Subcutaneous abdominal adipose tissue (tissue), 5 donors: ENCODE results near the gene PROK1.

ENCODE experiments used
- H3K27ac ChIP-seq: one replicate; pipeline ENCODE4 v1.7.0; 2013; ENCODE audit warnings: low read depth, mild to moderate bottlenecking, inconsistent platforms, low read length, moderate library complexity
- H3K27me3 ChIP-seq, 5 donors: one replicate each; pipeline ENCODE4 v1.7.0; 2013; ENCODE audit warnings: low read length in 5 of 5, inconsistent platforms in 1 of 5; ENCODE audit not compliant: control insufficient read depth in 5 of 5, insufficient read depth in 4 of 5
- H3K36me3 ChIP-seq, 5 donors: one replicate each; pipeline ENCODE4 v1.7.0; 2013; ENCODE audit warnings: low read length in 5 of 5; ENCODE audit not compliant: control insufficient read depth in 5 of 5, insufficient read depth in 5 of 5
- H3K4me1 ChIP-seq, 5 donors: one replicate each; pipeline ENCODE4 v1.7.0; 2013; ENCODE audit warnings: low read length in 5 of 5, mild to moderate bottlenecking in 3 of 5, moderate library complexity in 1 of 5; ENCODE audit not compliant: control insufficient read depth in 5 of 5, insufficient read depth in 5 of 5
- H3K4me3 ChIP-seq, 5 donors: one replicate each; pipeline ENCODE4 v1.7.0; 2013; ENCODE audit warnings: low read length in 5 of 5, low read depth in 1 of 5
- H3K9ac ChIP-seq, 5 donors: one replicate each; pipeline ENCODE4 v1.7.0; 2013; ENCODE audit warnings: low read length in 5 of 5, mild to moderate bottlenecking in 4 of 5, moderate library complexity in 3 of 5
- H3K9me3 ChIP-seq, 5 donors: one replicate each; pipeline ENCODE4 v1.7.0; 2013; ENCODE audit warnings: low read length in 5 of 5; ENCODE audit not compliant: control insufficient read depth in 5 of 5
- donor health status: healthy.
- donor health status: healthy.
- donor health status: healthy.
- donor health status: healthy.
- donor health status: healthy.

PROK1 gene

GRCh38 chr1:110444561-110444960 is 6.4 kb upstream of the PROK1 start:
- Histone ChIP-seq H3K9ac (no peak overlapping the region), H3K4me1 (peaks cover 0 to 21% (median 11%) of the 10 kb centered on the region in 5 donors), H3K9me3 (no peaks in the 10 kb centered on the region)

GRCh38 chr1:110449661-110450651 is 993 bp upstream of the PROK1 start:
- H3K9me3 ChIP-seq, result no peaks in the 10 kb centered on the region

More at GRCh38 chr1:110444561-110444960, 6.4 kb upstream of the PROK1 start:
- H3K27me3 ChIP-seq, result no peaks in the 10 kb centered on the region
- H3K4me3 ChIP-seq, result no peak overlapping the region
- H3K36me3 ChIP-seq, result no peaks in the 10 kb centered on the region
- no peak overlapping the region for H3K27ac ChIP-seq

GRCh38 chr1:110452330-110452729 is 1.4 kb downstream of the PROK1 start:
- Histone ChIP-seq H3K4me3 (no peak overlapping the region), H3K9me3 (no peaks in the 10 kb centered on the region), H3K36me3 (no peaks in the 10 kb centered on the region), H3K9ac (no peak overlapping the region), H3K27ac (no peak overlapping the region), H3K27me3 (peaks cover 0 to 3% (median 0%) of the 10 kb centered on the region in 5 donors), H3K4me1 (peaks cover 0 to 28% (median 20%) of the 10 kb centered on the region in 5 donors)

More at GRCh38 chr1:110449661-110450651, 993 bp upstream of the PROK1 start:
- Histone ChIP-seq H3K4me3 (no peak overlapping the region), H3K36me3 (no peaks in the 10 kb centered on the region), H3K4me1 (peaks cover 0 to 28% (median 20%) of the 10 kb centered on the region in 5 donors), H3K9ac (peak overlapping the region in 1 of 5 donors; percentile 11), H3K27ac (no peak overlapping the region), H3K27me3 (peaks cover 0 to 3% (median 0%) of the 10 kb centered on the region in 5 donors)

GRCh38 chr1:110453829-110454228 is 2.9 kb downstream of the PROK1 start:
- Histone ChIP-seq H3K4me1 (peaks cover 0 to 28% (median 20%) of the 10 kb centered on the region in 5 donors), H3K36me3 (no peaks in the 10 kb centered on the region), H3K27ac (no peak overlapping the region), H3K9me3 (no peaks in the 10 kb centered on the region), H3K9ac (no peak overlapping the region), H3K27me3 (peaks cover 0 to 3% (median 0%) of the 10 kb centered on the region in 5 donors), H3K4me3 (no peak overlapping the region)

- Histone ChIP-seq H3K27ac (no peak overlapping the region), H3K9ac (no peak overlapping the region), H3K27me3 (peaks cover 0 to 3% (median 0%) of the 10 kb centered on the region in 5 donors), H3K4me1 (peaks cover 0 to 28% (median 20%) of the 10 kb centered on the region in 5 donors), H3K4me3 (no peak overlapping the region), H3K9me3 (no peaks in the 10 kb centered on the region), H3K36me3 (no peaks in the 10 kb centered on the region)
Measured at GRCh38 chr1:110454328-110454727, 3.4 kb downstream of the PROK1 start.

GRCh38 chr1:110455151-110455550 is 4.2 kb downstream of the PROK1 start:
- Histone ChIP-seq H3K9me3 (no peaks in the 10 kb centered on the region), H3K4me1 (peaks cover 0 to 22% (median 18%) of the 10 kb centered on the region in 5 donors), H3K9ac (no peak overlapping the region), H3K27me3 (peaks cover 0 to 3% (median 0%) of the 10 kb centered on the region in 5 donors), H3K27ac (no peak overlapping the region), H3K36me3 (no peaks in the 10 kb centered on the region), H3K4me3 (no peak overlapping the region)

GRCh38 chr1:110457206-110457605 is 6.3 kb downstream of the PROK1 start:
- no peak overlapping the region for H3K9ac ChIP-seq
- no peaks in the 10 kb centered on the region for H3K36me3 ChIP-seq
- H3K27ac ChIP-seq, result no peak overlapping the region
- no peaks in the 10 kb centered on the region for H3K9me3 ChIP-seq
- H3K27me3 ChIP-seq, result no peaks in the 10 kb centered on the region
- no peak overlapping the region for H3K4me3 ChIP-seq
- H3K4me1 ChIP-seq, result peaks cover 0 to 8% (median 5%) of the 10 kb centered on the region in 5 donors

GRCh38 chr1:110460253-110461220 is 9.6 kb downstream of the PROK1 start:
- Histone ChIP-seq H3K9me3 (no peaks in the 10 kb centered on the region), H3K4me1 (peaks cover 0 to 15% (median 11%) of the 10 kb centered on the region in 5 donors), H3K4me3 (no peak overlapping the region), H3K36me3 (no peaks in the 10 kb centered on the region), H3K9ac (no peak overlapping the region), H3K27ac (no peak overlapping the region), H3K27me3 (no peaks in the 10 kb centered on the region)

GRCh38 chr1:110462093-110462492 is 11.1 kb downstream of the PROK1 start:
- peaks cover 0 to 28% (median 23%) of the 10 kb centered on the region in 5 donors for H3K4me1 ChIP-seq
- no peak overlapping the region for H3K27ac ChIP-seq
- no peak overlapping the region for H3K4me3 ChIP-seq
- H3K9ac ChIP-seq, result no peak overlapping the region
- no peaks in the 10 kb centered on the region for H3K27me3 ChIP-seq
- no peaks in the 10 kb centered on the region for H3K36me3 ChIP-seq
- no peaks in the 10 kb centered on the region for H3K9me3 ChIP-seq
